Liver (tissue), 9 donors: ENCODE data around the gene BORCS5. TPM values are rescaled to one million over a fixed set of nuclear protein-coding genes. Genes with fewer than 3 reads are reported as not detected.

Source experiments
- DNase-seq: peaks from one replicate; pipeline ENCODE4 v3.0.0-alpha.2; 2017; ENCODE audit warnings: low spot score
- H3K27ac ChIP-seq, 2 donors: one replicate each; pipeline ENCODE4 v1.7.0; 2013; ENCODE audit warnings: inconsistent platforms in 2 of 2, low read length in 2 of 2, control low read depth in 1 of 2, low read depth in 1 of 2, mild to moderate bottlenecking in 1 of 2
- H3K27me3 ChIP-seq, 4 donors: one replicate each; pipeline versions ENCODE4 v1.6.1 to v1.7.0; 2013; ENCODE audit warnings: low read length in 3 of 4, inconsistent platforms in 1 of 4, mild to moderate bottlenecking in 1 of 4, moderate library complexity in 1 of 4; ENCODE audit not compliant: control insufficient read depth in 4 of 4, insufficient read depth in 4 of 4
- H3K36me3 ChIP-seq, 4 donors: one replicate each; pipeline versions ENCODE4 v1.6.1 to v1.7.0; 2013; ENCODE audit warnings: low read length in 3 of 4, mild to moderate bottlenecking in 3 of 4, low read depth in 1 of 4, moderate library complexity in 1 of 4; ENCODE audit not compliant: control insufficient read depth in 4 of 4, insufficient read depth in 3 of 4
- H3K4me1 ChIP-seq, 4 donors: one replicate each; pipeline versions ENCODE4 v1.6.1 to v1.7.0; 2013; ENCODE audit warnings: low read length in 3 of 4, mild to moderate bottlenecking in 3 of 4, moderate library complexity in 1 of 4; ENCODE audit not compliant: control insufficient read depth in 4 of 4, insufficient read depth in 4 of 4
- H3K4me3 ChIP-seq, 3 donors: one replicate each; pipeline versions ENCODE4 v1.6.1 to v1.7.0; 2013; ENCODE audit warnings: low read length in 3 of 3, control low read depth in 1 of 3, low read depth in 1 of 3, mild to moderate bottlenecking in 1 of 3
- H3K9ac ChIP-seq, 2 donors: one replicate each; pipeline ENCODE4 v1.7.0; 2013; ENCODE audit warnings: low read length in 2 of 2, mild to moderate bottlenecking in 2 of 2, moderate library complexity in 2 of 2, control low read depth in 1 of 2, low read depth in 1 of 2
- H3K9me3 ChIP-seq, 4 donors: one replicate each; pipeline versions ENCODE4 v1.6.1 to v1.7.0; 2013; ENCODE audit warnings: low read length in 3 of 4; ENCODE audit not compliant: control insufficient read depth in 4 of 4
- ATF3 ChIP-seq: IDR thresholded peaks from 2 replicates; pipeline ENCODE4 v1.6.1; 2016; ENCODE audit warnings: antibody characterized with exemption
- EGR1 ChIP-seq, 2 donors: IDR thresholded peaks; 2 replicates each; pipeline ENCODE4 v1.6.1; 2016 to 2018; ENCODE audit warnings: antibody characterized with exemption in 2 of 2, low read depth in 2 of 2
- FOXA1 ChIP-seq: IDR thresholded peaks from 2 replicates; pipeline ENCODE4 v1.6.1; 2016; ENCODE audit warnings: antibody characterized with exemption
- FOXA2 ChIP-seq: IDR thresholded peaks from 2 replicates; pipeline ENCODE4 v1.6.1; 2016; ENCODE audit warnings: antibody characterized with exemption
- GABPA ChIP-seq, 2 donors: IDR thresholded peaks in 1 of 2; conservative IDR thresholded peaks in 1 of 2; 2 replicates each; pipeline ENCODE4 v1.6.1; 2016; ENCODE audit warnings: antibody characterized with exemption in 2 of 2, mild to moderate bottlenecking in 1 of 2, moderate library complexity in 1 of 2
- HNF4A ChIP-seq, 2 donors: conservative IDR thresholded peaks; 2 replicates each; pipeline ENCODE4 v1.6.1; 2016; ENCODE audit warnings: antibody characterized with exemption in 2 of 2, mild to moderate bottlenecking in 2 of 2
- JUND ChIP-seq, 2 donors: IDR thresholded peaks; 2 replicates each; pipeline ENCODE4 v1.6.1; 2016; ENCODE audit warnings: antibody characterized with exemption in 2 of 2
- NR2F2 ChIP-seq: IDR thresholded peaks from 2 replicates; pipeline ENCODE4 v1.6.1; 2016; ENCODE audit warnings: antibody characterized with exemption
- RAD21 ChIP-seq, 2 donors: IDR thresholded peaks; 2 replicates each; pipeline ENCODE4 v1.6.1; 2016; ENCODE audit warnings: antibody characterized with exemption in 2 of 2, mild to moderate bottlenecking in 2 of 2
- RXRA ChIP-seq, 2 donors: IDR thresholded peaks; 2 replicates each; pipeline ENCODE4 v1.6.1; 2017 to 2018; ENCODE audit warnings: antibody characterized with exemption in 2 of 2, mild to moderate bottlenecking in 1 of 2
- SP1 ChIP-seq: IDR thresholded peaks from 2 replicates; pipeline ENCODE4 v1.6.1; 2018; ENCODE audit warnings: antibody characterized with exemption, mild to moderate bottlenecking
- YY1 ChIP-seq: IDR thresholded peaks from 2 replicates; pipeline ENCODE4 v1.6.1; 2016; ENCODE audit warnings: antibody characterized with exemption, mild to moderate bottlenecking
- ZBTB33 ChIP-seq: IDR thresholded peaks from 2 replicates; pipeline ENCODE4 v1.6.1; 2016; ENCODE audit warnings: antibody characterized with exemption
- WGBS: extraction: QIAGEN DNeasy Blood & Tissue Kit; methylation state at CpG from one replicate; pipeline ENCODE4 v1.1.7; 2013; 5-methylcytosine and 5-hydroxymethylcytosine counted together
- polyA plus RNA-seq, 2 donors: library from polyadenylated mRNA; stranded (reverse) in 1 of 2; unstranded in 1 of 2; fragments of 200-250 nt in 1 of 2; fragments of >200 nt in 1 of 2; fragmentation: Nextera tagmentation in 1 of 2; extraction: Ambion mirVana in 1 of 2; gene quantifications; one replicate each; pipeline versions ENCODE4 v1.2.1 to v1.2.3, GENCODE V29; 2013 to 2015
- total RNA-seq, 2 donors: library from RNA; depleted of rRNA; stranded (reverse); fragments of >200 nt; gene quantifications; one replicate each; pipeline ENCODE4 v1.2.3, GENCODE V29; 2014
- TF ChIP-seq, protein P1 (sequence below): fragments of 150-350 bp; IDR thresholded peaks from 2 replicates; pipeline ENCODE4 v1.5.1; 2017; ENCODE audit warnings: improper control_type of control experiment, low read depth, low read length; ENCODE audit not compliant: missing input control
- TF ChIP-seq, protein P2 (sequence below): IDR thresholded peaks from 2 replicates; pipeline ENCODE4 v1.6.1; 2016; ENCODE audit warnings: antibody characterized with exemption, mild to moderate bottlenecking
- TF ChIP-seq, protein P3 (sequence below): IDR thresholded peaks from 2 replicates; pipeline ENCODE4 v1.6.1; 2016; ENCODE audit warnings: antibody characterized with exemption
- donor health status: healthy.
- donor health status: healthy.
- donor health status: healthy.
- donor health status: healthy.
- donor health status: healthy.

BORCS5 gene
- total and polyA plus RNA-seq, 4 donors: 4.5 to 11.4 (median 8.1) TPM

- no peak for TF ChIP-seq FOXA1
- TF ChIP-seq RXRA (IDR thresholded peaks at IDR 0.05): no peak
- H3K4me1 ChIP-seq: peaks cover 4 to 18% (median 12%) of the 10 kb centered on the region in 4 donors
- DNase-seq: no peak
- peaks cover 0 to 3% (median 1%) of the 10 kb centered on the region in 4 donors for H3K36me3 ChIP-seq
- no peak overlapping the region for H3K9ac ChIP-seq
- no peaks in the 10 kb centered on the region for H3K27me3 ChIP-seq
- no peak overlapping the region for H3K27ac ChIP-seq
- H3K4me3 ChIP-seq: no peak overlapping the region
- H3K9me3 ChIP-seq: no peaks in the 10 kb centered on the region
- WGBS: 82% methylated on average over 12 of the region's 12 CpGs
Measured at GRCh38 chr12:12333407-12334366, 23.2 kb upstream of the BORCS5 start.

- Histone ChIP-seq H3K27ac (no peak overlapping the region), H3K36me3 (peaks cover 0 to 3% (median 2%) of the 10 kb centered on the region in 4 donors), H3K27me3 (no peaks in the 10 kb centered on the region), H3K4me1 (peaks cover 4 to 18% (median 12%) of the 10 kb centered on the region in 4 donors), H3K9me3 (no peaks in the 10 kb centered on the region), H3K9ac (no peak overlapping the region), H3K4me3 (no peak overlapping the region)
- DNase-seq: peak; percentile 62
- 20% methylated on average over 10 of the region's 10 CpGs for WGBS
- TF ChIP-seq GABPA (IDR thresholded peaks at IDR 0.05 in 1 of 2, conservative IDR thresholded peaks at IDR 0.05 in 1 of 2): no peak
- no peak for TF ChIP-seq SP1
- no peak for TF ChIP-seq FOXA1
- TF ChIP-seq, protein P1, sequence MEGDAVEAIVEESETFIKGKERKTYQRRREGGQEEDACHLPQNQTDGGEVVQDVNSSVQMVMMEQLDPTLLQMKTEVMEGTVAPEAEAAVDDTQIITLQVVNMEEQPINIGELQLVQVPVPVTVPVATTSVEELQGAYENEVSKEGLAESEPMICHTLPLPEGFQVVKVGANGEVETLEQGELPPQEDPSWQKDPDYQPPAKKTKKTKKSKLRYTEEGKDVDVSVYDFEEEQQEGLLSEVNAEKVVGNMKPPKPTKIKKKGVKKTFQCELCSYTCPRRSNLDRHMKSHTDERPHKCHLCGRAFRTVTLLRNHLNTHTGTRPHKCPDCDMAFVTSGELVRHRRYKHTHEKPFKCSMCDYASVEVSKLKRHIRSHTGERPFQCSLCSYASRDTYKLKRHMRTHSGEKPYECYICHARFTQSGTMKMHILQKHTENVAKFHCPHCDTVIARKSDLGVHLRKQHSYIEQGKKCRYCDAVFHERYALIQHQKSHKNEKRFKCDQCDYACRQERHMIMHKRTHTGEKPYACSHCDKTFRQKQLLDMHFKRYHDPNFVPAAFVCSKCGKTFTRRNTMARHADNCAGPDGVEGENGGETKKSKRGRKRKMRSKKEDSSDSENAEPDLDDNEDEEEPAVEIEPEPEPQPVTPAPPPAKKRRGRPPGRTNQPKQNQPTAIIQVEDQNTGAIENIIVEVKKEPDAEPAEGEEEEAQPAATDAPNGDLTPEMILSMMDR: peak; percentile 73
- TF ChIP-seq EGR1 (IDR thresholded peaks at IDR 0.05; ENCODE audit: low read depth in 2 of 2): no peak
- TF ChIP-seq HNF4A (conservative IDR thresholded peaks at IDR 0.05): peak in 1 of 2 donors; percentile 18
- no peak for TF ChIP-seq YY1
- peak; percentile 84 to 91 for TF ChIP-seq RAD21 (IDR thresholded peaks at IDR 0.05)
Measured at GRCh38 chr12:12334367-12335040, 22.4 kb upstream of the BORCS5 start.

DNA sequence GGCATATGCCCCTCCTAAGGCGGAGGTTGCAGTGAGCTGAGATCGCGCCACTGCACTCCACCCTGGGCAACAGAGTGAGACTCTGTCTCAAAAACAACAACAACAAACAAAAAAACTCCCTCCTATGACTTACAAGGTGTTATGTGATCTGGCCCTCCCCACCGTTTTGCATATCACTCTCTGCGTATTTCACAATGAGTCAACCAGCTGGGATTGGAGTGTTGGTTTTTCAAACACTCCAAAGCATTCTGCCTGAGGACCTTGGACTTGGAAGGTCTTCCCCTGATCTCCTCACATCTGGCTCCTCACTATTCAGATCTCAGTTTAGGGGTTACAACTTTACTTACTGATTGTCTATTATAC, 20.8 kb upstream of the BORCS5 start:
- Histone ChIP-seq H3K4me1 (peaks cover 4 to 18% (median 12%) of the 10 kb centered on the region in 4 donors), H3K27ac (no peak overlapping the region), H3K9me3 (no peaks in the 10 kb centered on the region), H3K36me3 (peaks cover 0 to 2% (median 0%) of the 10 kb centered on the region in 4 donors), H3K27me3 (no peaks in the 10 kb centered on the region), H3K4me3 (no peak overlapping the region), H3K9ac (no peak overlapping the region)
- DNase-seq: no peak
- 71% methylated on average over 5 of the region's 5 CpGs for WGBS
- TF ChIP-seq RAD21 (IDR thresholded peaks at IDR 0.05) (peak; percentile 20 to 49), ZBTB33 (no peak), HNF4A (conservative IDR thresholded peaks at IDR 0.05) (peak; percentile 80 to 82), ATF3 (no peak), JUND (IDR thresholded peaks at IDR 0.05) (peak in 1 of 2 donors; percentile 58), YY1 (no peak), SP1 (peak; percentile 45), FOXA2 (peak; percentile 25), RXRA (IDR thresholded peaks at IDR 0.05) (peak; percentile 20 to 26), NR2F2 (no peak)
- TF ChIP-seq, protein P2, sequence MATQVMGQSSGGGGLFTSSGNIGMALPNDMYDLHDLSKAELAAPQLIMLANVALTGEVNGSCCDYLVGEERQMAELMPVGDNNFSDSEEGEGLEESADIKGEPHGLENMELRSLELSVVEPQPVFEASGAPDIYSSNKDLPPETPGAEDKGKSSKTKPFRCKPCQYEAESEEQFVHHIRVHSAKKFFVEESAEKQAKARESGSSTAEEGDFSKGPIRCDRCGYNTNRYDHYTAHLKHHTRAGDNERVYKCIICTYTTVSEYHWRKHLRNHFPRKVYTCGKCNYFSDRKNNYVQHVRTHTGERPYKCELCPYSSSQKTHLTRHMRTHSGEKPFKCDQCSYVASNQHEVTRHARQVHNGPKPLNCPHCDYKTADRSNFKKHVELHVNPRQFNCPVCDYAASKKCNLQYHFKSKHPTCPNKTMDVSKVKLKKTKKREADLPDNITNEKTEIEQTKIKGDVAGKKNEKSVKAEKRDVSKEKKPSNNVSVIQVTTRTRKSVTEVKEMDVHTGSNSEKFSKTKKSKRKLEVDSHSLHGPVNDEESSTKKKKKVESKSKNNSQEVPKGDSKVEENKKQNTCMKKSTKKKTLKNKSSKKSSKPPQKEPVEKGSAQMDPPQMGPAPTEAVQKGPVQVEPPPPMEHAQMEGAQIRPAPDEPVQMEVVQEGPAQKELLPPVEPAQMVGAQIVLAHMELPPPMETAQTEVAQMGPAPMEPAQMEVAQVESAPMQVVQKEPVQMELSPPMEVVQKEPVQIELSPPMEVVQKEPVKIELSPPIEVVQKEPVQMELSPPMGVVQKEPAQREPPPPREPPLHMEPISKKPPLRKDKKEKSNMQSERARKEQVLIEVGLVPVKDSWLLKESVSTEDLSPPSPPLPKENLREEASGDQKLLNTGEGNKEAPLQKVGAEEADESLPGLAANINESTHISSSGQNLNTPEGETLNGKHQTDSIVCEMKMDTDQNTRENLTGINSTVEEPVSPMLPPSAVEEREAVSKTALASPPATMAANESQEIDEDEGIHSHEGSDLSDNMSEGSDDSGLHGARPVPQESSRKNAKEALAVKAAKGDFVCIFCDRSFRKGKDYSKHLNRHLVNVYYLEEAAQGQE: no peak
- TF ChIP-seq, protein P3, sequence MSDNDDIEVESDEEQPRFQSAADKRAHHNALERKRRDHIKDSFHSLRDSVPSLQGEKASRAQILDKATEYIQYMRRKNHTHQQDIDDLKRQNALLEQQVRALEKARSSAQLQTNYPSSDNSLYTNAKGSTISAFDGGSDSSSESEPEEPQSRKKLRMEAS: no peak
